SKM-1 (cell line): Measurements from ENCODE around the gene APOBEC2.

Source experiments
- DNase-seq: peaks from one replicate; lab custom pipeline; 2025; ENCODE audit not compliant: unreplicated experiment; lab: John Stamatoyannopoulos, UW

Gene APOBEC2

GRCh38 chr6:41083072-41083471 lies 30.1 kb downstream of the APOBEC2 start:
- DNase-seq: no peak

GRCh38 chr6:41085182-41085581 lies 32.2 kb downstream of the APOBEC2 start:
- no peak for DNase-seq

- DNase-seq: no peak
These were observed 35.4 kb downstream of the APOBEC2 start for GRCh38 chr6:41088451-41088850.

- no peak for DNase-seq
These were observed 38.1 kb downstream of the APOBEC2 start for GRCh38 chr6:41090841-41091761.

GRCh38 chr6:41092421-41093140 lies 39.6 kb downstream of the APOBEC2 start:
- peak; percentile 9 for DNase-seq

- DNase-seq: no peak
These were observed 40.7 kb downstream of the APOBEC2 start for GRCh38 chr6:41093729-41094128.

- no peak for DNase-seq
These were observed 44.6 kb downstream of the APOBEC2 start for GRCh38 chr6:41097467-41098090.

- DNase-seq: no peak
These were observed 45.4 kb downstream of the APOBEC2 start for GRCh38 chr6:41098366-41098765.

- DNase-seq: no peak
These were observed 47.9 kb downstream of the APOBEC2 start for GRCh38 chr6:41100871-41101287.

GRCh38 chr6:41103847-41104246 lies 50.8 kb downstream of the APOBEC2 start:
- no peak for DNase-seq

- no peak for DNase-seq
These were observed 58.0 kb downstream of the APOBEC2 start for GRCh38 chr6:41111017-41111416.
